ENCODE data around the gene TTL. TPM values are rescaled to one million over a fixed set of nuclear protein-coding genes. Genes with fewer than 3 reads are reported as not detected.
"Not testable (repeated sequence)": the region's sequence is repeated elsewhere in the genome, so short reads cannot be mapped to it uniquely, and the experiment has no call there.

Gene TTL
- total RNA-seq, 3 donors from 2014 or later: 13.4 to 32.2 (median 20.3) TPM

DNA sequence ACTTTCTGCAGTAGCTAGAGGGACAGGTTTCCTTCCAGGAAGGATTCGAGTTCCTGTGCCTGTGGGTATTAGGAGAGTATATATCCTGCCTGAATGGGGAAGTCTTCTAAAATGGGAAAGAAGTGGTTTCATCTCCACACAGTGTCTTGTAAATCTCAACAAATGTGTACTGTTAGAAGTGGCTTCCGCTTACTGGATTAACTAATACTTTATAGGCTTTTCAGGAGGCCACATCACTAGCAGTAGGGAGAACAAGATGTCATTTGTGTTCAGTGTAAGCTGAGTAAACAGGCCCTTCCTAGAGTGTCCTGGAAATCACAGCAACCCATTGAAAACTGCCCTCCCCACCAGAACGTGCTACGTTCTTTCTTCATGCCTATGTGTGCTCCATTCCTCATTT is 47.8 kb downstream of the TTL start:
- Histone ChIP-seq H3K9me3 (no peaks in the 10 kb centered on the region), H3K4me3 (no peak overlapping the region), H3K36me3 (ENCODE audit: low read depth) (no peaks in the 10 kb centered on the region), H3K4me1 (ENCODE audit: low read depth) (no peaks in the 10 kb centered on the region)
- DNase-seq (no peak), ATAC-seq (no peak)
- TF ChIP-seq, protein P1, sequence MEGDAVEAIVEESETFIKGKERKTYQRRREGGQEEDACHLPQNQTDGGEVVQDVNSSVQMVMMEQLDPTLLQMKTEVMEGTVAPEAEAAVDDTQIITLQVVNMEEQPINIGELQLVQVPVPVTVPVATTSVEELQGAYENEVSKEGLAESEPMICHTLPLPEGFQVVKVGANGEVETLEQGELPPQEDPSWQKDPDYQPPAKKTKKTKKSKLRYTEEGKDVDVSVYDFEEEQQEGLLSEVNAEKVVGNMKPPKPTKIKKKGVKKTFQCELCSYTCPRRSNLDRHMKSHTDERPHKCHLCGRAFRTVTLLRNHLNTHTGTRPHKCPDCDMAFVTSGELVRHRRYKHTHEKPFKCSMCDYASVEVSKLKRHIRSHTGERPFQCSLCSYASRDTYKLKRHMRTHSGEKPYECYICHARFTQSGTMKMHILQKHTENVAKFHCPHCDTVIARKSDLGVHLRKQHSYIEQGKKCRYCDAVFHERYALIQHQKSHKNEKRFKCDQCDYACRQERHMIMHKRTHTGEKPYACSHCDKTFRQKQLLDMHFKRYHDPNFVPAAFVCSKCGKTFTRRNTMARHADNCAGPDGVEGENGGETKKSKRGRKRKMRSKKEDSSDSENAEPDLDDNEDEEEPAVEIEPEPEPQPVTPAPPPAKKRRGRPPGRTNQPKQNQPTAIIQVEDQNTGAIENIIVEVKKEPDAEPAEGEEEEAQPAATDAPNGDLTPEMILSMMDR (IDR thresholded peaks at IDR 0.05): no peak
- intact Hi-C loops (cut with DNase I, micrococcal nuclease): no loop called here

DNA sequence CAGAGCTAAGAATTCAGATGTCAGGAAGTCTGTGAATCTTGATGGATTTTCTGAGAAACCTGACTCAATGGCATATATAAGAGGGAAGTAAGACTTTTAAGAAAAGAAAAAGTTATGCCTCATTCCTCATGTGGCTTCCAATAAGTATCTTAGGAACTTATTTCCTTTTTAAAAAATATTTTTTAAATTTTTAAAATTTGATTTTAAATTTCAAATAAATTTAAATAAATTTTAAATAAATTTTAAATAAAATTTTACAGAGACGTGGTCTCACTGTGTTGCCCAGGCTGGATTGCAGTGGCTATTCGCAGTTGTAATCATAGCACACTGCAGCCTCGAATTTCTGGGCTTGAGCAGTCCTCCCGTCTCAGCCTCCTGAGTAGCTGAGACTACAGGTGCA is 48.8 kb downstream of the TTL start:
- DNase-seq: no peak
- H3K4me3 ChIP-seq: no peak overlapping the region
- TF ChIP-seq, protein P1 (IDR thresholded peaks at IDR 0.05): no peak
- no peak for ATAC-seq
- no peaks in the 10 kb centered on the region for H3K36me3 ChIP-seq (ENCODE audit: low read depth)
- no peaks in the 10 kb centered on the region for H3K9me3 ChIP-seq
- intact Hi-C loops (cut with DNase I, micrococcal nuclease): no loop called here
- no peaks in the 10 kb centered on the region for H3K4me1 ChIP-seq (ENCODE audit: low read depth)

DNA sequence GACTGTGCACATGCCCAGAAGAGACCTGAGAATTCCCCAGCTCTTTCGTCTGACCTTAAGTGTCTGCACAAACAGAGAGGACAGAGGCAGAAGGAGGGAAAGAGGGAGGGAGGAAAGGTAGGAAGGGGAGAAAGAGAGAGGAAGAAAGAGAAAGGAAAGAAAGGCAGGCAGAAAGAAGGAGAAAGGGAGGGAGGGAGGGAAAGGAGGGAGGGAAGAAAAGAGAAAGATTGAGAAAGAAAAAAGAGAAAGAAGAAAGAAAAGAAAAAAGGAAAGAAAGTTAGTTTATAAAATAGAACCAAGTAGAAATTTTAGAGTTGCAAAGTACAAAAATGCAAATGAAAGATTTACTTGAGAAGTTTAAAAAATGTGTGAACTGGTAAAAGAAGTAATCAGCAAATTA is 52.9 kb downstream of the TTL start:
- no peak for DNase-seq
- no peaks in the 10 kb centered on the region for H3K4me1 ChIP-seq (ENCODE audit: low read depth)
- intact Hi-C loops (cut with DNase I, micrococcal nuclease): no loop called here
- H3K9me3 ChIP-seq: no peaks in the 10 kb centered on the region
- no peaks in the 10 kb centered on the region for H3K36me3 ChIP-seq (ENCODE audit: low read depth)
- TF ChIP-seq, protein P1 (IDR thresholded peaks at IDR 0.05): no peak
- no peak for ATAC-seq
- H3K4me3 ChIP-seq: no peak overlapping the region

DNA sequence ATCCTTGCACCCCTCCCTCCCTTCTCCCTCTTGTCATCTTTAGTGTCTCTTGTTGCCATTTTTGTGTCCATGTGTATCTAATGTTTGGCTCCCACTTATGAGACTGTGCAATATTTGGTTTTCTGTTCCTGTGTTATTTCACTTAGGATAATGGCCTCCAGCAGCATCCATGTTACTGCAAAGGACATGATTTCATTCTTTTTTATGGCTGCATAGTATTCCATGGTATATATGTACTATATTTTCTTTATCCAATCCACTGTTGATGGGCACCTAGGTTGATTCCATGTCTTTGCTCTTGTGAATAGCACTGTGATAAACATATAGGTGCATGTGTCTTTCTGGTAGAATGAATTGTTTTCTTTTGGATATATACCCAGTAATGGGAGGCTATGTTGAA is 54.7 kb downstream of the TTL start:
- H3K4me1 ChIP-seq (ENCODE audit: low read depth); DNase-seq; intact Hi-C loops (cut with DNase I, micrococcal nuclease); H3K9me3 ChIP-seq; H3K4me3 ChIP-seq; ATAC-seq; H3K36me3 ChIP-seq (ENCODE audit: low read depth): not testable (repeated sequence)

DNA sequence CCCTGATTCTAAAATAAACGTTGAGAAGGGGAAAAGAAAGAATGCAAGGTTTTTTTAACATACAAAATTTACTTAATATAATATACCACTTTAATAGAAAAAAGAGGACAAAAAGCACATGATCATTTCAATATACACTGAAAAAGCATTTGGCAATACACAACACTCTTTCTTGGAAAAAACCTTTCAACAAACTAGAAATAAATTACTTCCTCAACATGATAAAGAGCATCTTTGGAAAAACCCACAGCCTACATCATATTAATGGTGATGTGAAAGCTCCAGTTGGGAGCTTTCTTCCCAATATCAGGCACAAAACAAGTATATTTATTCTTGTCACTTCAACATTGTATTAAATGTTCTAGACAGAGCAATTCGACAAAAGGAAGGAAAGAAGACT is 57.4 kb downstream of the TTL start:
- peaks cover 15% of the 10 kb centered on the region for H3K4me1 ChIP-seq (ENCODE audit: low read depth)

DNA sequence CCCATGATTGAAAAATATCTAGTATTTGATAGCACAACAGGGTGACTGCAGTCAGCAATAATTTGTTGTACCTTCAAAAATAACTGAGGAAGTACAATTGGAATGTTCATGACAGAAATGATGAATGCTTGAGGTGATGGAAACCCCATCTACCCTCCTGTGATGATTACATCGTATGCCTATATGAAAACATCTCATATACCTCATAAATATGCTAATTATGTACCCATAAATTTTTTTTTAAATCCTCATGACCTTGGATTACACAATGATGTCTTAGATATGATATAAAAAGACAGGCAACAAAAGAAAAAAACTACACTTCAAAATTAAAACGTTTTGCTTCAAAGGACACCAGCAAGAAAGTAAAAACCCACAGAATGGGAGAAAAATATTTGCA is 59.0 kb downstream of the TTL start:
- Histone ChIP-seq H3K9me3 (no peaks in the 10 kb centered on the region), H3K4me1 (ENCODE audit: low read depth) (peaks cover 15% of the 10 kb centered on the region), H3K4me3 (no peak overlapping the region), H3K36me3 (ENCODE audit: low read depth) (no peaks in the 10 kb centered on the region)
- DNase-seq (no peak), ATAC-seq (no peak)
- intact Hi-C loops (cut with DNase I, micrococcal nuclease): no loop called here
- TF ChIP-seq, protein P1 (IDR thresholded peaks at IDR 0.05): no peak

More for the DNA sequence above, 57.4 kb downstream of the TTL start:
- DNase-seq (no peak), ATAC-seq (no peak)
- H3K4me3 ChIP-seq: no peak overlapping the region
- TF ChIP-seq, protein P1 (IDR thresholded peaks at IDR 0.05): no peak
- H3K9me3 ChIP-seq: no peaks in the 10 kb centered on the region
- intact Hi-C loops (cut with DNase I, micrococcal nuclease): no loop called here
- H3K36me3 ChIP-seq (ENCODE audit: low read depth): no peaks in the 10 kb centered on the region

All from mucosa of descending colon (tissue), 3 donors.